Activated naive CD8-positive, alpha-beta T cell treated with anti-CD3 and anti-CD28 coated beads, Interleukin-2, amount 10 ng/mL, durations not matched to agents 7 days and 5 days (primary cell): ENCODE results near the gene TRAPPC11. TPM values are rescaled to one million over a fixed set of nuclear protein-coding genes. Genes with fewer than 3 reads are reported as not detected.
A peak's percentile ranks its signal among the peaks of the same experiment; 100 is the strongest.
"Not testable (repeated sequence)": the region's sequence is repeated elsewhere in the genome, so short reads cannot be mapped to it uniquely, and the experiment has no call there.

Experiments used
- ATAC-seq: fragments of 150-1000 bp; cut with Tn5 transposase; one replicate; pipeline ENCODE4 v1.10.0; 2021; ENCODE audit warnings: low read depth, moderate library complexity
- POLR2A ChIA-PET: fragments of 350-600 bp; sonication (Branson Sonifier 250); formaldehyde crosslinking; loops from one replicate; lab custom pipeline; 2021; ENCODE audit warnings: antibody characterized with exemption; lab: Charles Lee
- DNase-seq: peaks from one replicate; pipeline ENCODE4 v3.0.0; 2021
- H3K27ac Mint-ChIP-seq: one replicate; pipeline ENCODE4 v1.8.0; 2022; ENCODE audit warnings: mild to moderate bottlenecking, mixed read lengths
- H3K27me3 Mint-ChIP-seq: one replicate; pipeline ENCODE4 v1.8.0; 2022; ENCODE audit warnings: mild to moderate bottlenecking, moderate library complexity, mixed read lengths
- H3K36me3 Mint-ChIP-seq: one replicate; pipeline ENCODE4 v1.8.0; 2021; ENCODE audit warnings: mild to moderate bottlenecking, mixed read lengths
- H3K4me1 Mint-ChIP-seq: one replicate; pipeline ENCODE4 v1.8.0; 2021; ENCODE audit warnings: mixed read lengths
- H3K4me3 Mint-ChIP-seq: one replicate; pipeline ENCODE4 v1.8.0; 2022; ENCODE audit warnings: mild to moderate bottlenecking, moderate library complexity, mixed read lengths
- H3K9me3 Mint-ChIP-seq: one replicate; pipeline ENCODE4 v1.8.0; 2021; ENCODE audit warnings: mixed read lengths
- total RNA-seq, 2 experiments: library from RNA; stranded (reverse); gene quantifications; one replicate each; pipeline ENCODE4 v1.2.3, GENCODE V29; 2021

Gene TRAPPC11
- total RNA-seq, 2 experiments from 2014 or later = 33.0 to 34.6 TPM

GRCh38 chr4:183714626-183715025, 55.5 kb downstream of the TRAPPC11 start:
- POLR2A ChIA-PET = no interaction called here
- Mint-ChIP-seq H3K36me3 (peaks cover 7% of the 10 kb centered on the region), H3K27me3 (peaks cover 2% of the 10 kb centered on the region), H3K9me3 (no peaks in the 10 kb centered on the region), H3K4me1 (no peaks in the 10 kb centered on the region), H3K27ac (no peak overlapping the region), H3K4me3 (no peak overlapping the region)
- DNase-seq (no peak), ATAC-seq (no peak)

- no peak for DNase-seq
- H3K4me1 Mint-ChIP-seq = peaks cover 1% of the 10 kb centered on the region
- no peak for ATAC-seq
- no peak overlapping the region for H3K4me3 Mint-ChIP-seq
- H3K27ac Mint-ChIP-seq = no peak overlapping the region
- H3K9me3 Mint-ChIP-seq = no peaks in the 10 kb centered on the region
- POLR2A ChIA-PET = no interaction called here
- H3K27me3 Mint-ChIP-seq = peaks cover 9% of the 10 kb centered on the region
- H3K36me3 Mint-ChIP-seq = peaks cover 4% of the 10 kb centered on the region
Measured at GRCh38 chr4:183716302-183716701, 57.2 kb downstream of the TRAPPC11 start.

GRCh38 chr4:183718876-183719275, 59.8 kb downstream of the TRAPPC11 start:
- peaks cover 8% of the 10 kb centered on the region for H3K4me1 Mint-ChIP-seq
- no peak for ATAC-seq
- no peak overlapping the region for H3K27ac Mint-ChIP-seq
- H3K27me3 Mint-ChIP-seq = peaks cover 22% of the 10 kb centered on the region
- no peak overlapping the region for H3K4me3 Mint-ChIP-seq
- H3K36me3 Mint-ChIP-seq = no peaks in the 10 kb centered on the region
- POLR2A ChIA-PET = no interaction called here
- H3K9me3 Mint-ChIP-seq = no peaks in the 10 kb centered on the region
- DNase-seq = no peak

GRCh38 chr4:183721207-183722081, 62.4 kb downstream of the TRAPPC11 start:
- H3K27ac Mint-ChIP-seq = no peak overlapping the region
- ATAC-seq (no peak), DNase-seq (peak; percentile 52)
- H3K27me3 Mint-ChIP-seq = peaks cover 33% of the 10 kb centered on the region
- POLR2A ChIA-PET = no interaction called here
- H3K9me3 Mint-ChIP-seq = no peaks in the 10 kb centered on the region
- peaks cover 8% of the 10 kb centered on the region for H3K4me1 Mint-ChIP-seq
- H3K4me3 Mint-ChIP-seq = peak overlapping the region; percentile 37
- H3K36me3 Mint-ChIP-seq = no peaks in the 10 kb centered on the region

GRCh38 chr4:183722731-183723560, 63.9 kb downstream of the TRAPPC11 start:
- peak overlapping the region; percentile 81 for H3K4me3 Mint-ChIP-seq
- POLR2A ChIA-PET = no interaction called here
- ATAC-seq = peak; percentile 70
- H3K9me3 Mint-ChIP-seq = no peaks in the 10 kb centered on the region
- no peak overlapping the region for H3K27ac Mint-ChIP-seq
- DNase-seq = peak; percentile 60
- H3K27me3 Mint-ChIP-seq = peaks cover 33% of the 10 kb centered on the region
- H3K36me3 Mint-ChIP-seq = no peaks in the 10 kb centered on the region
- H3K4me1 Mint-ChIP-seq = peaks cover 8% of the 10 kb centered on the region

GRCh38 chr4:183723561-183724228, 64.6 kb downstream of the TRAPPC11 start:
- Mint-ChIP-seq H3K9me3 (no peaks in the 10 kb centered on the region), H3K27me3 (peaks cover 32% of the 10 kb centered on the region), H3K27ac (no peak overlapping the region), H3K36me3 (no peaks in the 10 kb centered on the region), H3K4me3 (peak overlapping the region; percentile 76), H3K4me1 (peaks cover 8% of the 10 kb centered on the region)
- no peak for DNase-seq
- no peak for ATAC-seq
- POLR2A ChIA-PET = no interaction called here

GRCh38 chr4:183725585-183725984, 66.5 kb downstream of the TRAPPC11 start:
- H3K27ac Mint-ChIP-seq, H3K36me3 Mint-ChIP-seq, H3K9me3 Mint-ChIP-seq, DNase-seq, POLR2A ChIA-PET, ATAC-seq, H3K4me1 Mint-ChIP-seq, H3K4me3 Mint-ChIP-seq: not testable (repeated sequence)
- peaks cover 31% of the 10 kb centered on the region for H3K27me3 Mint-ChIP-seq

- no peak for ATAC-seq
Measured at GRCh38 chr4:183727482-183727881, 68.4 kb downstream of the TRAPPC11 start.

GRCh38 chr4:183728223-183729068, 69.4 kb downstream of the TRAPPC11 start:
- peaks cover 16% of the 10 kb centered on the region for H3K27me3 Mint-ChIP-seq
- H3K36me3 Mint-ChIP-seq = no peaks in the 10 kb centered on the region
- no peak for ATAC-seq
- no peak overlapping the region for H3K27ac Mint-ChIP-seq
- no peak for DNase-seq
- POLR2A ChIA-PET = no interaction called here
- H3K9me3 Mint-ChIP-seq = no peaks in the 10 kb centered on the region
- H3K4me3 Mint-ChIP-seq = no peak overlapping the region
- peaks cover 1% of the 10 kb centered on the region for H3K4me1 Mint-ChIP-seq

More at GRCh38 chr4:183727482-183727881, 68.4 kb downstream of the TRAPPC11 start:
- POLR2A ChIA-PET = no interaction called here
- no peak overlapping the region for H3K27ac Mint-ChIP-seq
- peaks cover 19% of the 10 kb centered on the region for H3K27me3 Mint-ChIP-seq
- H3K4me1 Mint-ChIP-seq = peaks cover 5% of the 10 kb centered on the region
- H3K4me3 Mint-ChIP-seq = no peak overlapping the region
- no peaks in the 10 kb centered on the region for H3K36me3 Mint-ChIP-seq
- DNase-seq = no peak
- H3K9me3 Mint-ChIP-seq = no peaks in the 10 kb centered on the region

- no peaks in the 10 kb centered on the region for H3K4me1 Mint-ChIP-seq
- ATAC-seq (no peak), DNase-seq (no peak)
- no peaks in the 10 kb centered on the region for H3K36me3 Mint-ChIP-seq
- H3K4me3 Mint-ChIP-seq = no peak overlapping the region
- H3K9me3 Mint-ChIP-seq = no peaks in the 10 kb centered on the region
- no peak overlapping the region for H3K27ac Mint-ChIP-seq
- POLR2A ChIA-PET = no interaction called here
- peaks cover 10% of the 10 kb centered on the region for H3K27me3 Mint-ChIP-seq
Measured at GRCh38 chr4:183729069-183729406, 69.9 kb downstream of the TRAPPC11 start.

GRCh38 chr4:183729430-183730328, 70.6 kb downstream of the TRAPPC11 start:
- Mint-ChIP-seq H3K4me1 (no peaks in the 10 kb centered on the region), H3K27me3 (peaks cover 4% of the 10 kb centered on the region), H3K9me3 (no peaks in the 10 kb centered on the region), H3K27ac (no peak overlapping the region), H3K36me3 (no peaks in the 10 kb centered on the region), H3K4me3 (no peak overlapping the region)
- no peak for DNase-seq
- POLR2A ChIA-PET = no interaction called here
- ATAC-seq = no peak

GRCh38 chr4:183732296-183732695, 73.2 kb downstream of the TRAPPC11 start:
- DNase-seq = no peak
- POLR2A ChIA-PET = no interaction called here
- Mint-ChIP-seq H3K36me3 (no peaks in the 10 kb centered on the region), H3K9me3 (no peaks in the 10 kb centered on the region), H3K4me1 (no peaks in the 10 kb centered on the region), H3K4me3 (no peak overlapping the region), H3K27me3 (no peaks in the 10 kb centered on the region), H3K27ac (no peak overlapping the region)
- ATAC-seq = no peak
